Renal cortex interstitium (tissue), 15 donors: ENCODE results near the gene SLC4A9. TPM values are rescaled to one million over a fixed set of nuclear protein-coding genes. Genes with fewer than 3 reads are reported as not detected.

Experiments used
- DNase-seq, 11 donors: peaks; one replicate each; pipeline ENCODE4 v3.0.0-alpha.2; 2013; ENCODE audit warnings: low read depth in 9 of 11, low spot score in 4 of 11; ENCODE audit errors: extremely low read depth in 1 of 11
- long read RNA-seq, 16 experiments: transcript quantifications; one replicate each; lab custom pipeline, GENCODE V29; 2026
- polyA plus RNA-seq, 3 donors: library from polyadenylated mRNA; unstranded; fragments of 120-200 nt; gene quantifications; one replicate each; pipeline ENCODE4 v1.2.1, GENCODE V29; 2013; ENCODE audit not compliant: insufficient read length in 3 of 3

The SLC4A9 gene, protein sequence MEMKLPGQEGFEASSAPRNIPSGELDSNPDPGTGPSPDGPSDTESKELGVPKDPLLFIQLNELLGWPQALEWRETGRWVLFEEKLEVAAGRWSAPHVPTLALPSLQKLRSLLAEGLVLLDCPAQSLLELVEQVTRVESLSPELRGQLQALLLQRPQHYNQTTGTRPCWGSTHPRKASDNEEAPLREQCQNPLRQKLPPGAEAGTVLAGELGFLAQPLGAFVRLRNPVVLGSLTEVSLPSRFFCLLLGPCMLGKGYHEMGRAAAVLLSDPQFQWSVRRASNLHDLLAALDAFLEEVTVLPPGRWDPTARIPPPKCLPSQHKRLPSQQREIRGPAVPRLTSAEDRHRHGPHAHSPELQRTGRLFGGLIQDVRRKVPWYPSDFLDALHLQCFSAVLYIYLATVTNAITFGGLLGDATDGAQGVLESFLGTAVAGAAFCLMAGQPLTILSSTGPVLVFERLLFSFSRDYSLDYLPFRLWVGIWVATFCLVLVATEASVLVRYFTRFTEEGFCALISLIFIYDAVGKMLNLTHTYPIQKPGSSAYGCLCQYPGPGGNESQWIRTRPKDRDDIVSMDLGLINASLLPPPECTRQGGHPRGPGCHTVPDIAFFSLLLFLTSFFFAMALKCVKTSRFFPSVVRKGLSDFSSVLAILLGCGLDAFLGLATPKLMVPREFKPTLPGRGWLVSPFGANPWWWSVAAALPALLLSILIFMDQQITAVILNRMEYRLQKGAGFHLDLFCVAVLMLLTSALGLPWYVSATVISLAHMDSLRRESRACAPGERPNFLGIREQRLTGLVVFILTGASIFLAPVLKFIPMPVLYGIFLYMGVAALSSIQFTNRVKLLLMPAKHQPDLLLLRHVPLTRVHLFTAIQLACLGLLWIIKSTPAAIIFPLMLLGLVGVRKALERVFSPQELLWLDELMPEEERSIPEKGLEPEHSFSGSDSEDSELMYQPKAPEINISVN
- 10 to 100 TPM; 11.7 to 43.4 (median 13.6) TPM for polyA plus RNA-seq
- long read RNA-seq, donor 1 = 0 reads
- long read RNA-seq, donor 2 = 0 reads
- long read RNA-seq, donor 3, partial matches to known transcripts = 0 of 1 reads
- long read RNA-seq, donor 3, other reads (novel, unspliced or antisense) = 0 of 1 reads
- long read RNA-seq, donor 4 = 0 reads
- long read RNA-seq, donor 5 = 0 reads
- long read RNA-seq, donor 6 = 0 reads
- long read RNA-seq, donor 7 = 0 reads
- long read RNA-seq, donor 8 = 0 reads
- long read RNA-seq, donor 9 = 0 reads
- long read RNA-seq, donor 10, partial matches to known transcripts = 5 of 5 reads
- long read RNA-seq, donor 10, other reads (novel, unspliced or antisense) = 0 of 5 reads
- long read RNA-seq, donor 11 = 0 reads
- long read RNA-seq, donor 12 = 0 reads
- long read RNA-seq, donor 13 = 0 reads
- long read RNA-seq, donor 14 = 0 reads
- long read RNA-seq, donor 15 = 0 reads
- long read RNA-seq, donor 16, partial matches to known transcripts = 15 of 15 reads
- long read RNA-seq, donor 16, other reads (novel, unspliced or antisense) = 0 of 15 reads

DNA sequence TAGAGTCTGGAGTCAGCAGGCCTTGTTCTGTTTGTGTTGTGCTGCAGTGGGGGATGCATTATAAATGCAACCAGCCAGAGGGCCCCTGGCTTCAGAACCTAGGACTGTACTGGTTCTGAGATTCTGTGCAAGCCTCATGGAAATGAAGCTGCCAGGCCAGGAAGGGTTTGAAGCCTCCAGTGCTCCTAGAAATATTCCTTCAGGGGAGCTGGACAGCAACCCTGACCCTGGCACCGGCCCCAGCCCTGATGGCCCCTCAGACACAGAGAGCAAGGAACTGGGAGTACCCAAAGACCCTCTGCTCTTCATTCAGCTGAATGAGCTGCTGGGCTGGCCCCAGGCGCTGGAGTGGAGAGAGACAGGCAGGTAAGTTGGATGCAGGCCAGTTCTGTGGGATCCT is at the start of gene SLC4A9:
Gene SLC4A9 (plus strand): TSS at position 94 of the 400 bp plus-strand sequence. CDS start 43 bp downstream, at position 137.
- DNase-seq = no peak

DNA sequence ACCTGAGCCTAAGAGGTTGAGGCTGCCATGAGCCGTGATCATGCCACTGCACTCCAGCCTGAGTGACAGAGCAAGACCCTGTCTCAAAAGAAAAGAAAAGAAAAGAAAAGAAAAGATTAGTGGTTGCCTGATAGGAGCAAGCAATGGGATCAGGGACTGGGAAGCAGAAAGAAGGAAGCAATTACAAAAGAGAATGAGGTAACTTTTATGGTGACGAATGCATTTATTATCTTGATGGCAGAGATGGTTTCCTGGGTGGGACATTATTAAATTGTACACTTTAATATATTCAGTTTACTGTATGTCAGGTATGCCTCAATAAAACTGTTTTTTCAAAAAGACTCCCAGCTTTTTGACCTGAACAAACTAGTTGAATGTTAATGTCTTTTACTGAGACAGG is 49.6 kb upstream of the SLC4A9 start:
- DNase-seq = no peak

DNA sequence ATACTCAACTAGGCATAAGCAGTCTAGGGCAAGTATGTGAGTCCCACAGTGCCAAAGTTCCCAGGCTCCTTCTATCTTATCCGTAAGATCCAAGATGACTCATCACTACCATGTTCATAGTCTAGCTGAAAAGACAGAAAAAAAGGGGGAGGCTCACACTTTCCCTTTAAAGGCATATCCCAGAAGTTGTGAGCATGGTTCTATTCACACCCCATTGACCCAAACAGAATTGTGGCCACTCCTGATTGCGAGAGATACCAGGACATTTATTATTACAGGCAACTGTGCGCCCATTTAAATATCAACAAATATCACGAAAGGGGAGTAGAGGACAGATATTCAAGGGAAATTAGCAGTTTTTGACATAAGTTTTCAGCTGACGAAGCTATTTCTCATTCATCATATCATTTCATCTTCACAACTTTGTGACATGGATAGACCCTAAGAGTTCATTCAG is 49.0 kb upstream of the SLC4A9 start:
- no peak for DNase-seq

DNA sequence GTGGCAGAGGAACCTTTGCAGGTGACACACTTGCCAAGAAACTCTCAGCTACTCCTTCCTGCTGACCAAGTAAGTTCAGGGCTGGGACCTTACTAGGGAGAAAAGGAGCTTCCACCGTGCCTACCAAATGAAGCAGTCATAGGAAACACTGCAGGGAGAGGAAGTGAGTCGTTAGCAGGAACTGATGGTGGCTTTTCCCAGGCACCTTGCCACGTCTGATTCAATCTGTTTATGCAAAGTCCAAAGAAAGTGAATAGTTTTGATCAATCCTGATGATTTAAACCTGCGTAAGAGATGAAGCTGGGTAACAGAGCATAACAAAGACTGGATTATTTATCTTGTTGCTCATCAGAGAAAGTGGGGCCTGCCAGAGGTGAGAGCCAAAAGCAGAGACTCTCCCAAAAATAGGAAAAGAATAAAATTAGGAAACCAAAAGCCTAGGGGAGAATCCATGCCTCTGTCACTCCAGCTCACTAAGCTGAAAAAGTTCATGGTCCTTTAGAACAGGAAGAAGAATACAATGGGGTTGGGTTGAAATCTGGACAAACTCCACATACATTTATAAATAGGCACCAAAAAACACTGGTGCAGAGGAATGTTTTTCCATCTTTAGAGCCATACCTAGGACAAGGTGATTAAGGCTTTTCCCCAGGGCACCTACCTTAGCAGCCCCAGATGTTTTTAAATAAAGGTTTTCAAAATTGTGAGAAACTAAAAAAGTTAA is 47.8 kb upstream of the SLC4A9 start:
- no peak for DNase-seq

DNA sequence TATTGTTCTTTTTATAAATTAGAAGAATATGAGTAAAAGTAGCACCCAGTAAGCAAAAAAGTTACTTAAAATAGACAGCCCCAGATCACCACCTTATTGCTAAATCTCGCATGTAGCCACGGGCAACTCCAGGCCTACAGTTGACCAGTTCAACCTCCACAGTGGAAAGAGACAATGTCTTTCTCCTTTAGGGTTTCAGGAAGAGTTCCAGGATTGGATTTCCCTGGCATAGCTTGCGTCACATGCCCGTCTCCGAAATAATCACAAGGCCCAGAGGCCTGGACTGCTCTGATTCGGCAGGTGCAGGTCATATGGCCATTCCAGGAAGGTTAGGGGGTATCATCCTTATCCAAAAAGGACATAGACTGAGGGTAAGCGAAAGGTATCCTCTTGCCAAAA is 47.2 kb upstream of the SLC4A9 start:
- no peak for DNase-seq

DNA sequence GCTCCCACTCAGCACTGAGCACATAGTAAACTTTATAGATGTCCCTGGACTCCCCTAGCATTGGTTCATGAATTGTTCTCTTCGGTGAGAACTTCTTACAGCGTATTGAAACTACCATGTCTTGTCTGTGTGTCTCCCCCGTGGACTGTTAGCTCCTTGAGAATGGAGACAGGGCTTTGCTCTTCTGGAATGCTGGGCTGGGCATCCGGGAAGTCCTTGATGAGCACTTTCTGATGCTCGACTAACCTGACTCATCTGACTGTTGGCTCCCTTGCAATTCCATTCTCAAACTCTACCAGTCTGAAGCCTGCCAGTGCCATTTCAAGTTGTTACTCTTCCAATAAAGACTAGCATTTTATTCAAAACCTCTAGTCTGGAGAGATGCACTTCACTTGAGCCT is 42.1 kb upstream of the SLC4A9 start:
- no peak for DNase-seq

DNA sequence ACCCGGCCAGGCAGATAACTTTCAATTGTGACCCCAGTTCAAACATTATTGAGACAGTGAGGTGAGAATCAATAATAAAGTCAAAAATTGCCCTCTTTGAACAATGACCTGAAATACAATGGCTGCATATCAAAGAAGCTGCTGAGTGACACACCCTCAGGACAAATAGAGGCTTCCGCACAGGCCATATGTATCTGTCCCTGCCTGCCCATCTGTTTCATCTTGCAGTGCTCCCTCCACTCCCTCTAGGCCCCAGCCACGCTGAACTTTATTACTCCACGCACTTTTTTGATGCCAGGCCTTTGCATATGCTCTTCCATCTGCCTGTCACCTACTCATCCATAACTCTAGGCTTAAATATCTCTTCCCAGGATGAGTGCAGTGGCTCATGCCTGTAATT is 41.2 kb upstream of the SLC4A9 start:
- no peak for DNase-seq

DNA sequence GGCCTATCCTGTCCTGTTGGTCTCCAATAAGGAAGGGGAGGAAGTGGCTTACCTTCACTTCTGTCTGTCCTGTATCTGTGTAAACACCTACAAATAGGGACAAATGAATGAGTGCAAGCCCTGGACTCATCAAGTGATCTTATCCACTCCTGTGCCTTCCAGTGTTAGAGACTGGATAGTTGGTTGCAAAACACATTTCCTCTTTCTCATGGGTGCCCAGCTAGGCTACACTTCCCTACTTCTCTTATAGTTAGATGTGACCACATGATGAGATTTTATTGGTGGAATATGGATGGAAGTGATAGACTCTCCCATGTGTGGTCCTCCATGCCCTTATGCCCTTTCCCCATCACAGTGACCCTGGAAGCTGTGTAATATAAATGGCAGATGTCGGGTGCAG is 40.2 kb upstream of the SLC4A9 start:
- no peak for DNase-seq

DNA sequence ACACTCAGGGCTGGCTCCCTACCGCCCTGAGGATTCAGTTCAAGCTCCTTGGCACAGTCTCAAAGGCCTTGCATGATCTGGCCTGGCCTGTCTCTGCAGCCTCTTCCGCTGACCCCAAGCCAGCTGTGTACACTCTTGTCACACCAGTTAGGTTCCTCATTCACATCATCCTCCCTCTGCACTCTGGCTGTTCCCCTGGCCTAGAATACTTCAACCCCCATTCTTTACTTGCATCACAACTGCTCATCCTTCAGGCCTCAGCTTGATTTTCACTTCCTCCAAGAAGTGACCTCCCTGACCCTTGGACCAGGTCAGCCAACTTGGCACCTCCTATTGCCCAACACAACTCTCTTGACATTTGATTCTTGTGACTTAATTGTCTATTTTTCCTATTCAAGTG is 38.2 kb upstream of the SLC4A9 start:
- no peak for DNase-seq

DNA sequence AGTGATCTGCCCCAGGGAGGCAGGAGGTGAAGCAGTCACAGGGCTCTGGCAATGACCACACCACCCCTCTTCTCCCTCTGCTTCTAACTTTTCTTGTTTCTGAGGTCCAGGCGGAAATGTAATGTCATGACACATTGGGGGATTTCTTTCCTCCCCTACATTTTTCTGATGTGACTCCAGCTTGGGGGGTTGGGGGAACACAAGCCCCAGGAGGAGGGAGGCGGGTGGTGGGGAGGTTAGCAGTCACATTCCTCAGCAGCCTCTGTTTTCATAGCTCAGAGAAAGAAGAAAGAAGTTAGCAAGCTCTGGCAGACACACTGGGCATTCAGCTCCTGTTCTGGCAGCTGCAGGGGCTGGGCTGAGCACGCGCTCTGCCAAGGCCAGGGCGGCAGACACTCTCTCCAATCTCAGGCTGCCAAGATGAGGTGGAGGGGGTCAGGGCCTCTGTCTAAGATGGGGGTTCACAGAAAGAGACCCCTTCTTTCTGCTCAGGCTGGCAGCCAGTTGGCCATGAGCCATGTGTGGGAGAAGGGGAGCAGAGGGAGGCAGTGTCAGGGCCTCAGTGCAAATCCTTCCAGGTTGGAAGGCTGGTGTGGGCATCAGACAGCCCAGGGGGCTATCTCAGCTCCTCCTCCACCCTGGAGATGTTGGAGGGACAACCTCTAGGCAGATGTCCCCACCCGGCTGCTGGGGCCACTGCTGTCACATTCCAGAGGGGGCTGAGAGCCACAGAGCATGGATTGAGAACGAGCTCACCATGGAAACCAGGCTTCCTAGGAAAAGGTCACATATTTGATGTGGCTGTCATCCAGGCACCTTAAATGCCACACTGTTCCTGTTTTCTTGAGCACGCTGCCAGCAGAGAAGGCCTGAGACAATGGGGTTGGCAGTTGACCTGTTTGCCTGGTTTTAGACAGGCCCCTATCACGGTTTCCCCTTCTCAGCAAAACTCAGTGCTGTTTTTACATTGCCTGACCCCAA is 37.0 kb upstream of the SLC4A9 start:
- DNase-seq = peak in 3 of 11 donors; percentile 31 to 73 (median 37)

DNA sequence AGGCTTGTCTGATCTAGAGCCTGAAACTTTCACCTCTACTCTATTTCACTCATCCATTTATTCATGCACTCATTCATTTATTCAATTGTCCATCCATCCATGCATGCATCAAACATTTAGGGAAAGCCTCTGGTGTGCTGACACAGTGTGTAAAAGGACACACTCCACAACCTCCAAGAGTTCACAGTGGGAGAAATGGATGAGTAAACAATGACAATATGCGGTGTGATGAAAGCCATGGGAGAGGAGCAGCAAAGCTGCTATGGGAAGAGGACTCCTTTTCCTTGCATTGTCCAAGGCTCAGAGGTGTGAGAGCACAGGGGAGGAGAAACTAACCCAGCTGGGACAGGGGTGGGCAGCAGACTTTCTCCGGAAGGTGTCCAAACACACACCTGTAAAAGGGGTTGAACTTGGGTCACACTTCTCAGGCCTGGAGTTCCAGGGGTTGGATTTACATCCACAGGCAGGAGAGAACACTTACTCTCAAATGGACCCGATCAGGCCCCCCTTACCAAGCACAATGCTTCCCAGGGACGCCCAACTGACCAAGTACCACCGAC is 35.9 kb upstream of the SLC4A9 start:
- no peak for DNase-seq

DNA sequence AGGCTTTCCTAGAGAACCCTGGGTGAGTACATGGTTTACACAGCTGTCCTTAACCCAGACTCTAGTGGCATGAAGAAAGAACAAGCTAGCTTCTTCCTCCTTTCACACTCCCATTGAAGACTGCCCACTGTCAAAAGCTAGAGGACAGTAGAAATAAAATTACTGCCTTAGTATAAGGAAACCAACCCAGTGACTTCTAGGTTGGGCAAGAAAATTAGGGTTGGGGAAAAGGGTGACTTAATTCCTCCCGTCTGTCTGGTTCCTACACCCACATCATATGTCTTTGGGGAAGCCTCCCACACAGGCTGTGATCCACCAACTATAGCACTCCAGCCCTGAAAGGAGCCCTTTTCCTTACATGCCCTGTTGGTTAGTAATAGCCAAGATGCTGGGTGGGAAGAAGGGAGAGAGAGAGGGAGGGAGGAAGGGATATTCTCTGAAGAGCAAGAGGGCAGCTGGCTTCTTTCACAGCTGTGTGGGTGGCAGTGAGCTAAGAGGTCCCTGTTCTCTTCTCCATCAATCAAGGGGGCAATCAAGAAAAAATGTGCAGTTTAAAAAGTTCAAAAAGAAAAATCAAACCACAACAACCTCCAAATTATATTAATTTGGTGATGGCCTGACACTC is 35.3 kb upstream of the SLC4A9 start:
- DNase-seq = peak in 4 of 11 donors; percentile 45 to 76 (median 51)

DNA sequence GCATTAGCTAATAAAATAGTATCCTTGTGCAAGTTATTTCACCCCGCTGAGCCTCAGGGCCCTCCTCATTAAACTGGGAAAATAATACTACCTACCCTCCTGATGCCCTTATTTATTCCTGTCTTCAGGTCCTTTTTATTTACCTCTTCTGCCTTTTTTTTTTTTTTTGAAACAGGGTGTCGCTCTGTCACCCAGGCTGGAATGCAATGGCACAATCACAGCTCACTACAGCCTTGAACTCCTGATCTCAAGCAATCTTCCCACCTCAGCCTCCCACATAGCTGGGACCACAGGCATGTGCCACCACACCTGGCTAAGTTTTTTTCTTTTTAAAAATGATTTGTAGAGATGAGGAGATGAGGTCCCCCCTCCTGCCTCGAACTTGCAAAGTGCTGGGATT is 34.5 kb upstream of the SLC4A9 start:
- DNase-seq = no peak

DNA sequence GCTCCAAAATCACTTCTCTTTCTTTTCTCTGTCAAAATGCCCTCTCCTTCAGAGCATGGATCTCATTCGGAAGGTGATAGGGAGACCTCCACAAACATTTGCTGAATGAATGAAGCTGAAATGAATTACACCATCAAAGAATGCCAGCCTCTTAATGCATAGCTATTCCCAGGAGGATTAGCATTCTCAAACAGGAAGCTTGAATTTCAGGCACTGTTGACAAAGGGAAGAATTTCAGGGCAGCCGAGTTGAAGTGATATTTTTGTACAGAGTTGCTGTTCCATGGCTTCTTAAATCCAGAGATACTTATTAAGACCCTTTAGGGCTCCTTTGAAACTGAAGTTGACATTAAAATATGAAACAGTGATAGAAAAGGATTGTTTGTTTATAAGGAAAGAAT is 32.4 kb upstream of the SLC4A9 start:
- DNase-seq = no peak

DNA sequence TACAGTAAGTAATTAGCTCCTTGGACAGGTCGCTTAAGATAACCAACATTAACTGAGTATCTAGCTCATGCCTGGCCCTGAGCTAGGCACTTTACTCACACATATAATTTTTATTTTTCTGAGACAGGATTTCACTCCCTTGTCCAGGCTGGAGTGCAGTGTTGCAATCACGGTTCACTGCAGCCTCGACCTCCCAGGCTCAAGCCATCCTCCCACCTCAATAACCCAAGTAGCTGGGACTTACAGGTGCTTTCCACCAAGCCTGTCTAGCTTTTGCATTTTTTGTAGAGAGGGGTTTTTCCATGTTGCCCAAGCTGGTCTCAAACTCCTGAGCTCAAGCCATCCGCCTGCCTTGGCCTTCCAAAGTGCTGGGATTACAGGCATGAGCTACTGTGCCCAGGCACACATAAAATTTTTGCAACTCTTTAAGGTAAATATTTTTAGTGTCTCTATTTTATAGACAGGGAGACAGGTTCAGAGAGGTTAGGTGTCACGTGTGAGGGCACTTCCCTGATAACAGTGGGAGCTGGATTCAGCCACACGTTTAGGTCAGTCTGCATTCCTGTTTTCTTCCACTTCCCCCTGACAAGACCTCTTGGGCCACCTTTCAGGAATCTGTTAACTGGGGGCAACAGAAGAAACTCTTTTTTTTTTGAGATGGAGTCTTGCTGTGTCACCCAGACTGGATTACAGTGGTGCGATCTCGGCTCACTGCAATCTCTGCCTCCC is 31.8 kb upstream of the SLC4A9 start:
- DNase-seq = no peak
